NCI-H1930 (cell line): ENCODE data around the gene MKI67.

ENCODE experiments used
- DNase-seq, 2 experiments: peaks; one replicate each; lab custom pipeline; 2025; lab: John Stamatoyannopoulos, UW

Gene MKI67

DNA sequence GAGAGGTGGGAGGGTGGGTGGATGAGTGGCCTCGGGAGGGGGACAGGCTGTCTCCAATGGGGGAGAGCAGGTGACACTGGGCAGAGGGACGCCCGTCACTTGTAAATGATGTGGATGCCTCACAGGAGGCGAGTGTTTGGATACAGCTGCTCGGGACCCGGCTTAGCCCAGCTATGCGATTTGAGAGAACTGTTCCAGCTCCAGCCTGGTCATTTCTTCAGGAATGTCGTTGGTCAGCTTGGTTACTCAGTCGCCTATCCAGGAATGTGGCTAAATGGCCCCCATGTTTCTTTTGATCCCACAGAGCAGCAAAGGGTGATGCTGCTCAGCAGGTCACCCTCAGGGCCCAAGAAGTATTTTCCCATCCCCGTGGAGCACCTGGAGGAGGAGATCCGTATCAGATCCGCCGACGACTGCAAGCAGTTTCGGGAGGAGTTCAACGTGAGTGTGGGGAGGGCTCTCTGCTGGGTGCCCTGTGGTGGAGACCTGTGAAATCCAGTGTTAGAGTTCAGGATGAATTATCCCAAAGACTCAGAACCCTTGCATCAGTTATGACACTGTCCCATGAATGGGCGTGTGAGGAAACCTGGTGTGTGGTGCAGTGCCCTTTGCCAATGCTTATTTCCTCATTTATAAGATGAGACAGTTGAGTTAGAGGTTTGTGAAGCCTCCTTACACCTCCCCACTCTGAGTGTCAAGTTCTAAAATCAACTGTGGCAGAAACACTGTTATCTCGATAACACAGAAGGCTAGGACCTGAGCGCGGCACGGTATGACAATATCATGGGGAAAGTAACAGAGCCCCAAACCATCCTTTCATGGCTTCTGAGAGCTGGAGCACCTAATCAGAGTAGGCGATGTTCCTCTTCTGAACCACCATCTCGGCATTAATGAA is 76.8 kb downstream of the MKI67 start:
- DNase-seq: no peak

DNA sequence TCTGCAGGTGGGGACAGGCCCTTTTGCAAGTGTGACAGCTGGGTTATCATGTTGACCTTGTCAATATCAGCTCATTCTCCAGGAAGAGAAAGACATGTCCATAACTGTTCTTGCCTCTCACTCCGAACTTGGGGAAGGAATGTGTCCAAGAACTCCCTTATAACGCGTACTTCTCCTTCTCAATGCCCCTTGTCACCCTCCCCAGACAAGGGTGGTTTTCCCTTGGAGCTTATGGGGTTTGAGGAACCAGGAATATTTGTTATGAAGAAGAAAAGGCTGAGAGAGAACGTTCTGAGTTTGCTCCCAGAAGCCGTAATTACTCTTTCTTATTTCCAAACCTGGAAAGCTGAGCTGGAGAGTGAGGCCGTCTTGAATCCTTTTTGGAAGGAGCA is 77.4 kb downstream of the MKI67 start:
- no peak for DNase-seq

DNA sequence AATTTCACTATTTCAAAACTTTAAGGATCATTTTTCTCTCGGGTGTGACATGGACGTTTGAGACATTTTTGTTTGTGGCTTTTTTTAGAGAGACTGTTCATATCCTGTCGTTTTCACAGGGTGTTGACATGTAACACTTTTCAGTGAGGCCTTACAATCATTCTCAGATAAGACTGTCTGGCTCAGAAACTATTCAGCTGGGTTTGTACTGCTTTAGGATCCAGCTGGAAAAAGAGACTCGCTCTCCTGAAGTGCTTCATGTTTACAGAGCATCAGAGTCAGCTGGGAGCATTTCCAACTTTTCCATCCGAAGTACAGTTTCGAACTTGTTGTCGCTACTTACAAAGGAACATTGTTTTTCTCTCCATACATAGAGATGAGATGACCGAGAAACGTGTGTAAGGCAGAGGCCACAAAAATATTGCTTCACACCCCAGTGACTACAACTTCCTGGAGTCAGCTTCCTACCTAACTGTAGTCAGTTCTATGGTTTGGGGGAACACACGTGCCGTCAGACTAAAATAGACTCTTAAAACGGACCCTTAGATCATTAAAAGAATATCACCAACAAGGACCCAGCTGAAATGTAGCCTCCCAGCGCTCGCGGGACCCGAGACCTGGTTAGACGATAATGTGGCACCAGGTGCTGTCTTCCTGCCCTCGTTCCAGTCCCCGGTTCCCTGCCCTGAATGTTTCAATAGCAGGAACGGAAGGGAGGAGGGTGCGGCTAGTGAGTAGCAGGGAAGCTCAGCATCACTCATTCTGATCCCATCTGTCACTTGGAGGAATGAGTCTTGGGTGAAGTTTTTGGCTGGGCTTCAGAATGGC is 78.0 kb downstream of the MKI67 start:
- no peak for DNase-seq

DNA sequence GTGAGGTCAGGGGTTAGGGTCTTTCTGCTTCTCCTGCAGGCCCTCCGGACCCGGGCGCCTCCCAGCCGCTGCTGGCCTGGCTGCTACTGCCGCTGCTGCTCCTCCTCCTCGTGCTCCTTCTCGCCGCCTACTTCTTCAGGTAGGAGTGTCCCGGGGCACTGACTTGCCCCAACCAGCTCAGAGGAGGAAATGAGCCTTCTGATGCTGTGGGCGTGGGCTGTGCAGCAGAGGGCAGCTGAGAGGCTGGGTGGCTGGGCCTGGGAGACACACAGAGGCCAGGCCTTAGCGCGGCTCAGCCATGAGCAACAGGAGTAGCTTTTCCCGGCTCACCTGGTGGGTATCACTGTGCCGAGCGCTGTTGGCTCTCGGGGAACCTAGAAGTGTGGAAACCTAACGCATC is 78.9 kb downstream of the MKI67 start:
- no peak for DNase-seq

DNA sequence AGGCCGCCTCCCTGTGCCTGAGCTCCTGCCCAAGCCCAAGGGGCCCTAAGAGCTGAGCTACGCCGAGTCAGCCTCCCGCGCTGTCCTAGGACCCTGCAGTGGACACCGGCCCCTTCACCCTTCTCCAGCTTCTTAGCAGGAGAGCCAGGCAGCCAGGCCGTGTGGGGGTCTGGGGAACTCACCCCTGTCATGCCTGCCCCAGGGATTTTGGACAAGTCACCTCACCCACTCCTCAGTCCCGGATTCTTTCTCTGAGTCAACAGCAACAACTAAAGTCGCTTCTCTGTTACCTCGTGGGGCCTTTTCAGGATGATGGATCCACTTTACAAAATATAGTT is 79.3 kb downstream of the MKI67 start:
- DNase-seq: no peak
